Endothelial cell of umbilical vein (primary cell): ENCODE measurements around the gene PRLR. TPM values are rescaled to one million over a fixed set of nuclear protein-coding genes. Genes with fewer than 3 reads are reported as not detected.

Experiments used
- BruUV-seq: library from RNA; stranded (reverse); fragments of 400-500 nt; replicated peaks from 2 replicates; lab custom pipeline; 2021; lab: Mats Ljungman, UMichigan
- CTCF ChIA-PET: fragments of 300-600, 350-600 bp; sonication (Branson Sonifier 250); formaldehyde crosslinking; loops from one replicate; lab custom pipeline; 2021; ENCODE audit warnings: antibody characterized with exemption, inconsistent platforms; lab: Charles Lee
- POLR2A ChIA-PET: fragments of 300-600, 350-600 bp; sonication (Branson Sonifier 250); formaldehyde crosslinking; loops from one replicate; lab custom pipeline; 2021; ENCODE audit warnings: antibody characterized with exemption, inconsistent platforms; lab: Charles Lee
- DNase-seq: peaks from one replicate; pipeline ENCODE4 v3.0.0-alpha.2; 2011; ENCODE audit warnings: low read depth, low spot score
- FAIRE-seq: peaks from 2 replicates; lab custom pipeline; 2011; peaks lifted over from hg19 to GRCh38; lab: Jason Lieb, UNC
- H2AFZ ChIP-seq: 2 replicates; pipeline ENCODE4 v1.6.0; 2012; ENCODE audit warnings: low read depth, low read length, control low read depth, inconsistent platforms
- H3K27ac ChIP-seq: 2 replicates; pipeline ENCODE4 v1.5.1; 2011; ENCODE audit warnings: low read depth, mild to moderate bottlenecking, control low read depth, low read length, moderate library complexity; ENCODE audit not compliant: insufficient read depth
- H3K27me3 ChIP-seq, 2 experiments: 2 replicates each; pipeline versions ENCODE4 v1.6.0 to v1.6.1; 2011; ENCODE audit warnings: low read length in 2 of 2, mixed read lengths in 1 of 2; ENCODE audit not compliant: control insufficient read depth in 2 of 2, insufficient read depth in 2 of 2
- H3K36me3 ChIP-seq, 2 experiments: 2 replicates in 1 of 2; 3 replicates in 1 of 2; pipeline ENCODE4 v1.5.1; 2011; ENCODE audit warnings: low read length in 2 of 2, mild to moderate bottlenecking in 1 of 2, moderate library complexity in 1 of 2; ENCODE audit not compliant: control insufficient read depth in 2 of 2, insufficient read depth in 2 of 2; ENCODE audit errors: extremely low read depth in 1 of 2
- H3K4me1 ChIP-seq: 3 replicates; pipeline ENCODE4 v1.5.1; 2011; ENCODE audit warnings: mild to moderate bottlenecking, low read length; ENCODE audit not compliant: control insufficient read depth, insufficient read depth; ENCODE audit errors: extremely low read depth
- H3K4me2 ChIP-seq: 2 replicates; pipeline ENCODE4 v1.6.1; 2011; ENCODE audit warnings: low read length, control low read depth, mixed read lengths; ENCODE audit not compliant: insufficient read depth
- H3K4me3 ChIP-seq, 3 experiments: fragments of 200-600 bp in 1 of 3; sonication (generic), shearing (Covaris generic) in 1 of 3; replicated peaks in 1 of 3; 2 replicates each; pipeline ENCODE4 v1.5.1; 2011 to 2016; ENCODE audit warnings: control low read depth in 3 of 3, low read length in 3 of 3, mild to moderate bottlenecking in 2 of 3, inconsistent platforms in 1 of 3, low read depth in 1 of 3, moderate library complexity in 1 of 3; ENCODE audit not compliant: insufficient read depth in 1 of 3
- H3K79me2 ChIP-seq: 2 replicates; pipeline ENCODE4 v1.6.0; 2012; ENCODE audit warnings: low read length, inconsistent platforms; ENCODE audit not compliant: control insufficient read depth, insufficient read depth
- H3K9ac ChIP-seq: replicated peaks from 2 replicates; pipeline ENCODE3; 2011; ENCODE audit warnings: low read length, control low read depth; ENCODE audit not compliant: insufficient read depth; ENCODE audit errors: extremely low read depth
- H3K9me1 ChIP-seq: replicated peaks from 3 replicates; pipeline ENCODE4 v1.6.0; 2011; ENCODE audit warnings: mild to moderate bottlenecking, low read length; ENCODE audit not compliant: control insufficient read depth, insufficient read depth; ENCODE audit errors: extremely low read depth
- H3K9me3 ChIP-seq: replicated peaks from 2 replicates; pipeline ENCODE4 v1.5.1; 2012; ENCODE audit warnings: low read length, inconsistent platforms; ENCODE audit not compliant: control insufficient read depth, insufficient read depth
- H4K20me1 ChIP-seq: replicated peaks from 2 replicates; pipeline ENCODE3; 2011; ENCODE audit warnings: mild to moderate bottlenecking, low read length; ENCODE audit not compliant: control insufficient read depth, insufficient read depth; ENCODE audit errors: extremely low read depth
- EZH2 ChIP-seq: IDR thresholded peaks from 2 replicates; pipeline ENCODE4 v1.6.1; 2012; ENCODE audit warnings: borderline replicate concordance, low read depth, mild to moderate bottlenecking, moderate library complexity, low read length, inconsistent platforms; ENCODE audit not compliant: severe bottlenecking
- FOS ChIP-seq: IDR thresholded peaks from 2 replicates; pipeline ENCODE4 v1.6.1; 2011; ENCODE audit warnings: mild to moderate bottlenecking, low read length, moderate library complexity, borderline replicate concordance; ENCODE audit not compliant: insufficient read depth
- GATA2 ChIP-seq: IDR thresholded peaks from 2 replicates; pipeline ENCODE4 v1.7.0; 2011; ENCODE audit warnings: low read depth, mild to moderate bottlenecking, moderate library complexity, mixed read lengths, low read length; ENCODE audit not compliant: insufficient read length, insufficient read depth
- JUN ChIP-seq: IDR thresholded peaks from 2 replicates; pipeline ENCODE4 v1.6.1; 2011; ENCODE audit warnings: borderline replicate concordance, low read depth; ENCODE audit not compliant: insufficient read length, insufficient read depth
- MYC ChIP-seq: IDR thresholded peaks from one replicate; pipeline ENCODE4 v1.6.1; 2011; ENCODE audit warnings: mild to moderate bottlenecking, low read depth, low read length
- POLR2A ChIP-seq: IDR thresholded peaks from 2 replicates; pipeline ENCODE4 v1.6.1; 2012; ENCODE audit warnings: low read depth, mild to moderate bottlenecking, control low read depth, low read length
- POLR2AphosphoS5 ChIP-seq: IDR thresholded peaks from 2 replicates; pipeline ENCODE4 v1.6.1; 2012; ENCODE audit warnings: low read depth, mild to moderate bottlenecking, control low read depth, low read length, moderate library complexity; ENCODE audit not compliant: insufficient read depth
- dilution Hi-C: fragments of 300-500 bp; cut with MboI; formaldehyde crosslinking; loops from one replicate; pipeline ENCODE4 v1.15.0; 2019; ENCODE audit warnings: low sequenced_read_pairs; ENCODE audit not compliant: extremely low pct_ligation_motif_present
- intact Hi-C: fragments of 100-400 bp; cut with micrococcal nuclease; formaldehyde crosslinking; loops from one replicate; pipeline ENCODE4 v1.10.0; 2022
- polyA plus RNA-seq, 4 experiments: library from polyadenylated mRNA; depleted of rRNA in 3 of 4; stranded (reverse) in 3 of 4; unstranded in 1 of 4; fragments of >200 nt; gene quantifications; 2 replicates each; pipeline versions ENCODE4 v1.2.1 to v1.2.3, GENCODE V29; 2011 to 2012; ENCODE audit warnings: missing spikeins in 1 of 4
- total RNA-seq: library from RNA; stranded (reverse); gene quantifications from 2 replicates; pipeline ENCODE4 v1.2.3, GENCODE V29; 2021
- TF ChIP-seq, protein P1 (sequence below), 2 donors: IDR thresholded peaks; 1 replicate in 1 of 2; 2 replicates in 1 of 2; pipeline ENCODE4 v1.5.1; 2011; ENCODE audit warnings: low read length in 2 of 2, mild to moderate bottlenecking in 2 of 2, moderate library complexity in 2 of 2, control low read depth in 1 of 2, inconsistent platforms in 1 of 2, low read depth in 1 of 2; ENCODE audit not compliant: insufficient read depth in 1 of 2; ENCODE audit errors: extremely low read depth in 1 of 2
- TF ChIP-seq, protein P2 (sequence below): IDR thresholded peaks from 2 replicates; pipeline ENCODE4 v1.6.1; 2011; ENCODE audit not compliant: insufficient read depth, insufficient read length

Gene PRLR
- total and polyA plus RNA-seq, 2 donors (not counting 3 experiments of a cell fraction or from before 2014, with no cell fraction given): not detected

DNA sequence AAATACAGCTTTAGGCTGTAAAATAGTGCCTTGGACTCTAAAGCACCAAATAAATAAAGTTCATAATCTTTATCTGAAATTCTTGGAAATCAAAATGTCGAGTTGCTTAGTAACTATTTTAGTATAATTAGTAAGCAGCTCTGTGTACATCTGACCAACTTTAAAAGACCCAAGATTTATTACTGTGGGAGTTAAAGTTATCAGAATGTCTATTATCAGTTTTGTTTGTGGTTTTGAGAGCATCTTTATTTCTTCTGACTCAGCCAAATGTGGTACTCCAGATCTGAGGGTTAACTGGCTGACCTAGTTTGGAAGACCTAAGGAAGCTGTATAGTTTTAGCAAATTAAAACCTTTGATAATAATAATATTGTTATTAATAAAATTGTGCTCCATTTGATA lies 81.2 kb downstream of the PRLR start:
- ChIA-PET CTCF (no interaction called here), POLR2A (no interaction called here)
- Histone ChIP-seq H2AFZ (no peak overlapping the region), H3K9me3 (no peaks in the 10 kb centered on the region), H3K9ac (no peak overlapping the region), H3K27ac (no peak overlapping the region), H3K36me3 (no peaks in the 10 kb centered on the region), H3K9me1 (no peaks in the 10 kb centered on the region), H3K4me2 (no peak overlapping the region), H4K20me1 (peaks cover 2% of the 10 kb centered on the region), H3K4me3 (no peak overlapping the region), H3K79me2 (no peaks in the 10 kb centered on the region), H3K27me3 (no peaks in the 10 kb centered on the region), H3K4me1 (no peaks in the 10 kb centered on the region)
- dilution Hi-C loops: no loop called here
- DNase-seq (no peak), FAIRE-seq (no peak)
- intact Hi-C loops: no loop called here
- no TSS peak for BruUV-seq
- TF ChIP-seq JUN: no peak
- TF ChIP-seq MYC: no peak
- TF ChIP-seq FOS: no peak
- TF ChIP-seq, protein P1, sequence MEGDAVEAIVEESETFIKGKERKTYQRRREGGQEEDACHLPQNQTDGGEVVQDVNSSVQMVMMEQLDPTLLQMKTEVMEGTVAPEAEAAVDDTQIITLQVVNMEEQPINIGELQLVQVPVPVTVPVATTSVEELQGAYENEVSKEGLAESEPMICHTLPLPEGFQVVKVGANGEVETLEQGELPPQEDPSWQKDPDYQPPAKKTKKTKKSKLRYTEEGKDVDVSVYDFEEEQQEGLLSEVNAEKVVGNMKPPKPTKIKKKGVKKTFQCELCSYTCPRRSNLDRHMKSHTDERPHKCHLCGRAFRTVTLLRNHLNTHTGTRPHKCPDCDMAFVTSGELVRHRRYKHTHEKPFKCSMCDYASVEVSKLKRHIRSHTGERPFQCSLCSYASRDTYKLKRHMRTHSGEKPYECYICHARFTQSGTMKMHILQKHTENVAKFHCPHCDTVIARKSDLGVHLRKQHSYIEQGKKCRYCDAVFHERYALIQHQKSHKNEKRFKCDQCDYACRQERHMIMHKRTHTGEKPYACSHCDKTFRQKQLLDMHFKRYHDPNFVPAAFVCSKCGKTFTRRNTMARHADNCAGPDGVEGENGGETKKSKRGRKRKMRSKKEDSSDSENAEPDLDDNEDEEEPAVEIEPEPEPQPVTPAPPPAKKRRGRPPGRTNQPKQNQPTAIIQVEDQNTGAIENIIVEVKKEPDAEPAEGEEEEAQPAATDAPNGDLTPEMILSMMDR (IDR thresholded peaks at IDR 0.05; ENCODE audit: extremely low read depth in 1 of 2, insufficient read depth in 1 of 2, low read depth in 1 of 2, low read length in 2 of 2): no peak
- no peak for TF ChIP-seq EZH2
- TF ChIP-seq POLR2A: no peak
- TF ChIP-seq GATA2: no peak
- TF ChIP-seq POLR2AphosphoS5: no peak
- TF ChIP-seq, protein P2, sequence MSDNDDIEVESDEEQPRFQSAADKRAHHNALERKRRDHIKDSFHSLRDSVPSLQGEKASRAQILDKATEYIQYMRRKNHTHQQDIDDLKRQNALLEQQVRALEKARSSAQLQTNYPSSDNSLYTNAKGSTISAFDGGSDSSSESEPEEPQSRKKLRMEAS: no peak
